Small intestine (tissue), 7 donors: ENCODE measurements around the gene RGSL1. TPM values are rescaled to one million over a fixed set of nuclear protein-coding genes. Genes with fewer than 3 reads are reported as not detected.

Source experiments
- DNase-seq, 2 donors: peaks; one replicate each; pipeline versions ENCODE4 v3.0.0 to v3.0.0-alpha.2; 2013
- FAIRE-seq: peaks from 2 replicates; lab custom pipeline; 2012; peaks lifted over from hg19 to GRCh38; lab: Jason Lieb, UNC
- H3K27ac ChIP-seq, 3 donors: one replicate each; pipeline ENCODE4 v1.5.1; 2013; ENCODE audit warnings: low read length in 2 of 3, mild to moderate bottlenecking in 2 of 3, control low read depth in 1 of 3, inconsistent platforms in 1 of 3, low read depth in 1 of 3, moderate library complexity in 1 of 3
- H3K27me3 ChIP-seq, 3 donors: one replicate each; pipeline ENCODE4 v1.6.1; 2013; ENCODE audit warnings: low read length in 3 of 3, inconsistent platforms in 1 of 3; ENCODE audit not compliant: control insufficient read depth in 3 of 3, insufficient read depth in 3 of 3
- H3K36me3 ChIP-seq, 3 donors: one replicate each; pipeline ENCODE4 v1.6.1; 2013; ENCODE audit warnings: low read length in 3 of 3, inconsistent platforms in 1 of 3, low read depth in 1 of 3, mild to moderate bottlenecking in 1 of 3, moderate library complexity in 1 of 3; ENCODE audit not compliant: control insufficient read depth in 3 of 3, insufficient read depth in 2 of 3
- H3K4me1 ChIP-seq, 3 donors: one replicate each; pipeline ENCODE4 v1.6.1; 2013; ENCODE audit warnings: low read length in 2 of 3, inconsistent platforms in 1 of 3, low read depth in 1 of 3, mild to moderate bottlenecking in 1 of 3, moderate library complexity in 1 of 3; ENCODE audit not compliant: control insufficient read depth in 3 of 3, insufficient read depth in 2 of 3
- H3K4me3 ChIP-seq, 3 donors: one replicate each; pipeline ENCODE4 v1.5.1; 2013; ENCODE audit warnings: low read length in 3 of 3, control low read depth in 1 of 3, inconsistent platforms in 1 of 3, low read depth in 1 of 3, mild to moderate bottlenecking in 1 of 3, moderate library complexity in 1 of 3
- H3K9me3 ChIP-seq, 2 donors: one replicate each; pipeline ENCODE4 v1.6.1; 2013; ENCODE audit warnings: low read depth in 1 of 2, low read length in 1 of 2; ENCODE audit not compliant: control insufficient read depth in 2 of 2, insufficient read depth in 1 of 2
- WGBS, 3 donors: extraction: QIAGEN DNeasy Blood & Tissue Kit; methylation state at CpG; one replicate each; pipeline ENCODE4 v1.1.7; 2013; 5-methylcytosine and 5-hydroxymethylcytosine counted together
- polyA plus RNA-seq, 4 donors: library from polyadenylated mRNA; stranded (reverse) in 3 of 4; unstranded in 1 of 4; fragments of 200-250 nt in 3 of 4; fragments of 120-200 nt in 1 of 4; gene quantifications; one replicate each; pipeline versions ENCODE4 v1.2.1 to v1.2.3, GENCODE V29; 2013
- donor health status: healthy with polysubstance abuse.
- donor health status: control.
- donor health status: control.
- donor health status: Bipolar disorder and iron deficiency.
- donor health status: healthy.

Gene RGSL1
- polyA plus RNA-seq, 4 donors, result not detected

GRCh38 chr1:182575540-182576149 is 125.7 kb downstream of the RGSL1 start:
- peaks cover 15 to 19% (median 15%) of the 10 kb centered on the region in 3 donors for H3K36me3 ChIP-seq
- FAIRE-seq (no peak), DNase-seq (peak; percentile 76 to 78)

GRCh38 chr1:182580736-182581135 is 130.8 kb downstream of the RGSL1 start:
- Histone ChIP-seq H3K27ac (no peak overlapping the region), H3K9me3 (no peaks in the 10 kb centered on the region), H3K36me3 (peaks cover 14 to 35% (median 23%) of the 10 kb centered on the region in 3 donors), H3K4me1 (peaks cover 0 to 5% (median 2%) of the 10 kb centered on the region in 3 donors), H3K27me3 (no peaks in the 10 kb centered on the region), H3K4me3 (no peak overlapping the region)
- no peak for FAIRE-seq
- 95 to 98% (median 96%) methylated on average over 2 of the region's 2 CpGs for WGBS, 3 donors
- DNase-seq, result no peak

More at GRCh38 chr1:182575540-182576149, 125.7 kb downstream of the RGSL1 start:
- H3K4me3 ChIP-seq, result no peak overlapping the region
- no peak overlapping the region for H3K27ac ChIP-seq
- no peaks in the 10 kb centered on the region for H3K9me3 ChIP-seq
- H3K4me1 ChIP-seq, result peaks cover 0 to 3% (median 0%) of the 10 kb centered on the region in 3 donors
- WGBS, 3 donors, result 57 to 74% (median 59%) methylated on average over 3 of the region's 3 CpGs
- no peaks in the 10 kb centered on the region for H3K27me3 ChIP-seq

- Histone ChIP-seq H3K9me3 (no peaks in the 10 kb centered on the region), H3K27ac (no peak overlapping the region), H3K4me3 (no peak overlapping the region), H3K27me3 (no peaks in the 10 kb centered on the region), H3K4me1 (peaks cover 2 to 5% (median 4%) of the 10 kb centered on the region in 3 donors), H3K36me3 (peaks cover 7 to 37% (median 18%) of the 10 kb centered on the region in 3 donors)
- DNase-seq, result no peak
- 95 to 98% (median 96%) methylated on average over 4 of the region's 4 CpGs for WGBS, 3 donors
- no peak for FAIRE-seq
These were observed 134.8 kb downstream of the RGSL1 start for GRCh38 chr1:182584746-182585145.

- no peak overlapping the region for H3K27ac ChIP-seq
- H3K4me3 ChIP-seq, result no peak overlapping the region
- H3K27me3 ChIP-seq, result no peaks in the 10 kb centered on the region
- DNase-seq (no peak), FAIRE-seq (no peak)
- WGBS, 3 donors, result 94 to 97% (median 95%) methylated on average over 11 of the region's 11 CpGs
- no peaks in the 10 kb centered on the region for H3K9me3 ChIP-seq
- peaks cover 0 to 28% (median 10%) of the 10 kb centered on the region in 3 donors for H3K36me3 ChIP-seq
- H3K4me1 ChIP-seq, result peaks cover 2 to 5% (median 4%) of the 10 kb centered on the region in 3 donors
These were observed 136.4 kb downstream of the RGSL1 start for GRCh38 chr1:182586380-182586779.

GRCh38 chr1:182587093-182587492 is 137.1 kb downstream of the RGSL1 start:
- Histone ChIP-seq H3K27me3 (no peaks in the 10 kb centered on the region), H3K36me3 (peaks cover 0 to 22% (median 7%) of the 10 kb centered on the region in 3 donors), H3K4me3 (no peak overlapping the region), H3K9me3 (no peaks in the 10 kb centered on the region), H3K4me1 (peaks cover 2 to 5% (median 4%) of the 10 kb centered on the region in 3 donors), H3K27ac (no peak overlapping the region)
- FAIRE-seq (no peak), DNase-seq (no peak)
- WGBS, 3 donors, result 0% methylated on average over 1 of the region's 1 CpG

- DNase-seq (peak; percentile 59 to 72), FAIRE-seq (no peak)
- Histone ChIP-seq H3K4me3 (peak overlapping the region; percentile 68 to 80 (median 70)), H3K9me3 (no peaks in the 10 kb centered on the region), H3K4me1 (peaks cover 2 to 5% (median 4%) of the 10 kb centered on the region in 3 donors), H3K27me3 (no peaks in the 10 kb centered on the region), H3K36me3 (peaks cover 0 to 17% (median 0%) of the 10 kb centered on the region in 3 donors), H3K27ac (peak overlapping the region; percentile 96 to 100 (median 96))
- 18 to 43% (median 23%) methylated on average over 4 of the region's 4 CpGs for WGBS, 3 donors
These were observed 137.9 kb downstream of the RGSL1 start for GRCh38 chr1:182587666-182588499.

- DNase-seq (peak; percentile 89 to 93), FAIRE-seq (no peak)
- Histone ChIP-seq H3K27me3 (no peaks in the 10 kb centered on the region), H3K27ac (peak within 1 kb of the TSS; percentile 96 to 100 (median 96)), H3K36me3 (peaks cover 0 to 14% (median 0%) of the 10 kb centered on the region in 3 donors), H3K4me3 (peak within 1 kb of the TSS; percentile 68 to 80 (median 70)), H3K9me3 (no peaks in the 10 kb centered on the region), H3K4me1 (peaks cover 0 to 5% (median 4%) of the 10 kb centered on the region in 3 donors)
- 0 to 3% (median 1%) methylated on average over 20 of the region's 20 CpGs for WGBS, 3 donors
These were observed 138.8 kb downstream of the RGSL1 start, which contains the start of gene RNASEL for GRCh38 chr1:182588500-182589396. TSS of gene RNASEL (minus strand) at chr1:182589256. CDS start at chr1:182586806, 2,450 bp downstream.
